ENCODE measurements around the gene VOPP1. TPM values are rescaled to one million over a fixed set of nuclear protein-coding genes. Genes with fewer than 3 reads are reported as not detected.

The VOPP1 gene
- total and polyA plus RNA-seq, 9 donors, result 28.0 to 52.1 (median 48.6) TPM

DNA sequence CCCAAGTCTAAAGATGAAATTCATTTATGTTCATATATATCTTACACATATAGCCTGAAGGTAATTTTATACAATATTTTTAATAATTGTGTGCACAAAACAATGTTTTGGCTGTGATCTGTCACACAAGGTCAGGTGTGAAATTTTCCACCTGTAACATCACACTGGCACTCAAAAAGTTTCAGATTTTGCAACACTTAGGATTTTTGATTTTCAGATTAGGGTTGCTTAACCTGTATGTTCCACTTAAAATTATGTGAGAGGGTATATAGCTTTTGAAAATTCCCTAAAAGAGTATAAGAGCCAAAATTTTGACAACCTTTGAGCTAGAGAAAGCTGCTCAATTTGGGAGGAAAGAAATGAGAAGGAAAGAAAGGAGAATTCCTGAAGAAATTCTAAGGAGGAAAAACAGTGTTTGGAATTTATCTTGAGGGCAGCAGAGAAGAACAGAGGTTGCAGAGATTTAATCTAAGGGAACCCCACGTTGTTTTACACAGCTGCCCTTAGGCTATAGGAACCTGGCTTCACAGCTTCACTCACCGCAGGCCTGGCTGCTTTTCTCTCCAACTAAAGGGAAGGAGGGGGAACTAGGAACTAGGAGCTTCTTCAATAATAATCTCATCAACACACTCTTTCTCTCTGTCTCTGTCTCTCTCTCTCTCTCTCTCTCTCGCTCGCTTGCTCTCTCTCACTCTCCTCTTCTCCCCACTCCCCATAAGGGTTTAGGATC, 8.5 kb downstream of the VOPP1 start:
- Histone ChIP-seq H3K27me3 (no peaks in the 10 kb centered on the region), H3K4me3 (no peak overlapping the region), H3K36me3 (no peaks in the 10 kb centered on the region), H3K9me3 (no peaks in the 10 kb centered on the region), H3K27ac (no peak overlapping the region), H3K4me1 (ENCODE audit: insufficient read depth) (no peaks in the 10 kb centered on the region)
- WGBS, 3 donors, result 43 to 73% (median 57%) methylated on average over 4 of the region's 4 CpGs
- intact Hi-C loops (cut with DNase I), result no loop called here
- no peak for DNase-seq
- TF ChIP-seq EP300 (IDR thresholded peaks at IDR 0.05), result no peak
- TF ChIP-seq POLR2A (IDR thresholded peaks at IDR 0.05), result no peak
- TF ChIP-seq, protein P1, sequence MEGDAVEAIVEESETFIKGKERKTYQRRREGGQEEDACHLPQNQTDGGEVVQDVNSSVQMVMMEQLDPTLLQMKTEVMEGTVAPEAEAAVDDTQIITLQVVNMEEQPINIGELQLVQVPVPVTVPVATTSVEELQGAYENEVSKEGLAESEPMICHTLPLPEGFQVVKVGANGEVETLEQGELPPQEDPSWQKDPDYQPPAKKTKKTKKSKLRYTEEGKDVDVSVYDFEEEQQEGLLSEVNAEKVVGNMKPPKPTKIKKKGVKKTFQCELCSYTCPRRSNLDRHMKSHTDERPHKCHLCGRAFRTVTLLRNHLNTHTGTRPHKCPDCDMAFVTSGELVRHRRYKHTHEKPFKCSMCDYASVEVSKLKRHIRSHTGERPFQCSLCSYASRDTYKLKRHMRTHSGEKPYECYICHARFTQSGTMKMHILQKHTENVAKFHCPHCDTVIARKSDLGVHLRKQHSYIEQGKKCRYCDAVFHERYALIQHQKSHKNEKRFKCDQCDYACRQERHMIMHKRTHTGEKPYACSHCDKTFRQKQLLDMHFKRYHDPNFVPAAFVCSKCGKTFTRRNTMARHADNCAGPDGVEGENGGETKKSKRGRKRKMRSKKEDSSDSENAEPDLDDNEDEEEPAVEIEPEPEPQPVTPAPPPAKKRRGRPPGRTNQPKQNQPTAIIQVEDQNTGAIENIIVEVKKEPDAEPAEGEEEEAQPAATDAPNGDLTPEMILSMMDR (IDR thresholded peaks at IDR 0.05), result no peak

DNA sequence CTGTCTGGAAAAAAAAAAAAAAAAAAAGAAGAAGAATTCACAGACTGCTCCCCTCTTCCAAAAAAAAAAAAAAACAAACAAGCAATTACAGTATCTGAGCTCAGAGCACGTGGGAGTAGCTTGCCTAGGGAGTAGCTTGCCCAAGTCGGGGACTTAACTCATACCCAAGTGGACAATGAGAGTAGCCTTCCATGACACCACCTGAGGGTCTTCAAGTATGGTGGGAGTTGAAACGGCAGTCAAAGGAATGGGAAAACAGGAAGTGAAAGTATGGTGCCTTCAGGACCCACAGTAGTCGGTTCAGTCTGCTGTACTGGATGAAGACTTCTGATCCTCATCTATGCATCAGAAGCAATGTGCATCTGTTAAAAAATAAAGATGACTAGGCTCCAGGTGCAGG, 10.6 kb downstream of the VOPP1 start:
- H3K9me3 ChIP-seq, result no peaks in the 10 kb centered on the region
- intact Hi-C loops (cut with DNase I), result no loop called here
- TF ChIP-seq EP300 (IDR thresholded peaks at IDR 0.05) (no peak), POLR2A (IDR thresholded peaks at IDR 0.05) (no peak)
- TF ChIP-seq, protein P1 (IDR thresholded peaks at IDR 0.05), result no peak
- no peak for DNase-seq
- H3K27ac ChIP-seq, result no peak overlapping the region
- H3K4me1 ChIP-seq (ENCODE audit: insufficient read depth), result no peaks in the 10 kb centered on the region
- no peak overlapping the region for H3K4me3 ChIP-seq
- no peaks in the 10 kb centered on the region for H3K36me3 ChIP-seq
- H3K27me3 ChIP-seq, result no peaks in the 10 kb centered on the region
- WGBS, 3 donors, result 53 to 61% (median 59%) methylated on average over 4 of the region's 4 CpGs

DNA sequence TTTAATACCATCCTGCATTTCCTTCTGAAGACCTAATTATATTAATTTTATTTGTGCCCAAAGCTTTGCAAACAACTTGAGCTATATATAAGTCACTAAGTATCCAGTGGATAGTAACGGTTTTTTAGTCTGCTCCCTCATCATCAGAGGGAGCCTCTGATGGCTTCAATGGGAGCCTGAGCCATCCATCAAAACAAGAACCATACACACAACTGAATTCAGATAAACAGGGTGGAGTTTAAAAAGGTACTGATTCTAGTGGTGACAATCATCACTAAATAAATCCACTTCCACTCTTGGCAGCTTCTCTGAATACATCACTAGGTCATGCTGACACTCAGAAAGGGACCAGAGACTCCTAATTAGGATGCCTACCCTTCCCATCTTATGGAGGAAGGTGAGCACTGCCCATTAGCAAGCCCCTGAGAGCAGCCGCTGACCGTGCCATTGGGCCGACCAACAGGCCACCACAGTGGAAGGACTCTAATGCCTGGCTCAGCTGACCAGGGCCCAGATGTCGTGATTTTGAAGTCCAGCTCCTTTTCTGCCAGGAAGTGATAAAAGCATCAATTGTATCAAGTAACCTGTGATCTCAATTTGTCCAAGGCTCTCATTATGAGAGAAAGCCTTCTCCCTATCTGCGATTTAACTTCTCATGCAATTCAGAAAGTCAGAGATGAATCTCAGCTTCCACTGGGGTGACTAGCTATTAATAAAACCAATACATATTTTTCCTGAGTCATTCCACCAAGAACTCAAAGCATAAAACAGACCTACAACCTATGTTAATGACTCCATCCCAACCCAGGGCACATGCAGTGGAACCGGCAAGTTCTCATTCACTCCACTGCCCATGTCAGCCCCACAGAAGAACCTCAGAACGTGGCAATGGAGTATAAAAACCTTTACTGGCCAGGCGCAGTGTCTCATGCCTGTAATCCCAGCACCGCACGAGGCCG, 13.1 kb downstream of the VOPP1 start:
- Histone ChIP-seq H3K27me3 (no peaks in the 10 kb centered on the region), H3K9me3 (no peaks in the 10 kb centered on the region), H3K27ac (no peak overlapping the region), H3K4me1 (ENCODE audit: insufficient read depth) (peaks cover 2% of the 10 kb centered on the region), H3K36me3 (no peaks in the 10 kb centered on the region), H3K4me3 (no peak overlapping the region)
- intact Hi-C loops (cut with DNase I), result no loop called here
- WGBS, 3 donors, result 88 to 93% (median 90%) methylated on average over 12 of the region's 12 CpGs
- DNase-seq, result no peak
- TF ChIP-seq, protein P1 (IDR thresholded peaks at IDR 0.05), result no peak
- TF ChIP-seq POLR2A (IDR thresholded peaks at IDR 0.05) (no peak), EP300 (IDR thresholded peaks at IDR 0.05) (no peak)

DNA sequence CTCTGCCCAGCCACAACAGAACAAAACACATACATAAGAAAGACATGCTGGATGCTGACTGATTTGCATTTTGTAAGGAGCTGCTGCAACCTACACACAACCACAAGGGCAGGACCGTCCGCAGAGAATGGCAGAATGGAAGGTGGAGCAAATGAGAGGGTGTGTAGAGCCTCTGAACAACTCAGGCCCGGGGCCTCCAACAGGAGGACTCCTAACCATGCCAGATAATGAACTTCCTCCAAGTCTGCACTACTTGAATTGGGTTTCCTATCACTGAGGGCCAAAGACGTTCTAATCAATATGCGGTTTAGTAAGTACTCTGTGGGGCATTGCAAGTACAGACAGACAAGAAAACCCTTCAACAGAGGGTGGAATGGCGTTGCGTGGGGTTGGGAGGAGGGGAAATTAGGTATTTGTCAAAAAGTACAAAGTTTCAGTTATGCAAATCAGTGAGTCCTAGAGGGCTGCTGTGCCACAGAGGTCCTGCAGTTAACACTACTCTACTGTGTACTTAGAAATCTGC, 14.6 kb downstream of the VOPP1 start:
- peaks cover 2% of the 10 kb centered on the region for H3K4me1 ChIP-seq (ENCODE audit: insufficient read depth)
- no peak overlapping the region for H3K27ac ChIP-seq
- no peaks in the 10 kb centered on the region for H3K36me3 ChIP-seq
- intact Hi-C loops (cut with DNase I), result no loop called here
- 90 to 93% (median 91%) methylated on average over 7 of the region's 7 CpGs for WGBS, 3 donors
- DNase-seq, result no peak
- H3K27me3 ChIP-seq, result no peaks in the 10 kb centered on the region
- TF ChIP-seq, protein P1 (IDR thresholded peaks at IDR 0.05), result no peak
- TF ChIP-seq POLR2A (IDR thresholded peaks at IDR 0.05) (no peak), EP300 (IDR thresholded peaks at IDR 0.05) (no peak)
- no peak overlapping the region for H3K4me3 ChIP-seq
- no peaks in the 10 kb centered on the region for H3K9me3 ChIP-seq

Measured in ovary (tissue), 9 donors.